GM12878 (cell line): ENCODE results near the gene MTTP. TPM values are rescaled to one million over a fixed set of nuclear protein-coding genes. Genes with fewer than 3 reads are reported as not detected.

Source experiments
- ATAC-seq: fragments of 200-7000 bp; cut with Tn5 transposase; 3 replicates; pipeline ENCODE4 v1.9.1; 2020; ENCODE audit warnings: mild to moderate bottlenecking, moderate library complexity
- BruUV-seq: library from RNA; stranded (reverse); fragments of 400-500 nt; replicated peaks from 2 replicates; lab custom pipeline; 2021; lab: Mats Ljungman, UMichigan
- CTCF ChIA-PET: fragments of 300-600 bp; sonication (Branson Sonifier 250); formaldehyde crosslinking; extraction: SDS; loops from one replicate; lab custom pipeline; 2021; ENCODE audit warnings: inconsistent platforms; lab: Yijun Ruan, JAX
- POLR2A ChIA-PET: fragments of 350-600 bp; formaldehyde crosslinking; extraction: SDS; loops from one replicate; lab custom pipeline; 2021; ENCODE audit warnings: inconsistent platforms; lab: Charles Lee
- RAD21 ChIA-PET: fragments of 300-600 bp; sonication (Branson Sonifier 250); formaldehyde crosslinking; loops from one replicate; lab custom pipeline; 2023; ENCODE audit warnings: antibody characterized with exemption; ENCODE audit not compliant: unreplicated experiment; lab: Charles Lee
- SMC1A ChIA-PET: fragments of 300-600 bp; sonication (Branson Sonifier 250); formaldehyde crosslinking; loops from one replicate; lab custom pipeline; 2023; ENCODE audit not compliant: unreplicated experiment, uncharacterized antibody; lab: Charles Lee
- DNase-seq: peaks from one replicate; pipeline ENCODE4 v3.0.0-alpha.2; 2011; ENCODE audit warnings: low read depth, low spot score
- FAIRE-seq: peaks from 3 replicates; lab custom pipeline; 2011; peaks lifted over from hg19 to GRCh38; lab: Jason Lieb, UNC
- H2AFZ ChIP-seq: 2 replicates; pipeline ENCODE4 v1.6.0; 2011; ENCODE audit warnings: low read depth, low read length, control low read depth; ENCODE audit not compliant: control insufficient read depth
- H3K27ac ChIP-seq: 2 replicates; pipeline ENCODE4 v1.5.1; 2011; ENCODE audit warnings: control low read depth; ENCODE audit not compliant: control insufficient read depth, insufficient read depth
- H3K27me3 ChIP-seq, 2 experiments: replicated peaks in 1 of 2; 2 replicates each; pipeline versions ENCODE4 v1.6.0 to v1.6.1; 2011; ENCODE audit warnings: low read length in 1 of 2; ENCODE audit not compliant: control insufficient read depth in 2 of 2, insufficient read depth in 2 of 2
- H3K36me3 ChIP-seq, 2 experiments: 2 replicates each; pipeline ENCODE4 v1.5.1; 2011; ENCODE audit warnings: low read length in 1 of 2; ENCODE audit not compliant: control insufficient read depth in 2 of 2, insufficient read depth in 2 of 2
- H3K4me1 ChIP-seq: 2 replicates; pipeline ENCODE4 v1.6.1; 2011; ENCODE audit warnings: mild to moderate bottlenecking, low read length, moderate library complexity, mixed read lengths; ENCODE audit not compliant: control insufficient read depth, insufficient read depth
- H3K4me2 ChIP-seq: 2 replicates; pipeline ENCODE4 v1.6.0; 2011; ENCODE audit warnings: control low read depth; ENCODE audit not compliant: control insufficient read depth, insufficient read depth
- H3K4me3 ChIP-seq: fragments of 200-600 bp; sonication (generic); 2 replicates; pipeline ENCODE4 v1.5.1; 2016
- H3K79me2 ChIP-seq: 2 replicates; pipeline ENCODE4 v1.6.0; 2011; ENCODE audit warnings: low read length; ENCODE audit not compliant: control insufficient read depth, insufficient read depth
- H3K9ac ChIP-seq: 2 replicates; pipeline ENCODE4 v1.8.0; 2011; ENCODE audit warnings: low read length, control low read depth, mixed read lengths; ENCODE audit not compliant: control insufficient read depth, insufficient read depth
- H3K9me3 ChIP-seq: replicated peaks from 3 replicates; pipeline ENCODE4 v1.5.1; 2011; ENCODE audit warnings: mild to moderate bottlenecking, low read length; ENCODE audit not compliant: control insufficient read depth, insufficient read depth
- H4K20me1 ChIP-seq: 2 replicates; pipeline ENCODE4 v1.6.0; 2011; ENCODE audit not compliant: control insufficient read depth, insufficient read depth
- ESRRA ChIP-seq: IDR thresholded peaks from 2 replicates; pipeline ENCODE4 v1.6.1; 2012; ENCODE audit warnings: mild to moderate bottlenecking, low read length, improper control_type of control experiment
- IRF4 ChIP-seq: IDR thresholded peaks from 2 replicates; pipeline ENCODE4 v1.6.1; 2011; ENCODE audit warnings: low read depth, low read length
- KDM1A ChIP-seq: fragments of 200-600 bp; sonication (generic); IDR thresholded peaks from 2 replicates; pipeline ENCODE4 v1.6.1; 2016; ENCODE audit warnings: borderline replicate concordance
- POLR2A ChIP-seq: IDR thresholded peaks from 2 replicates; pipeline ENCODE4 v1.6.1; 2011; ENCODE audit warnings: low read depth, mild to moderate bottlenecking, low read length
- SP1 ChIP-seq: IDR thresholded peaks from one replicate; pipeline ENCODE4 v1.6.1; 2011; ENCODE audit warnings: low read depth, low read length
- YBX1 ChIP-seq: fragments of 450-650 bp; IDR thresholded peaks from 2 replicates; pipeline ENCODE4 v1.6.1; 2016; ENCODE audit warnings: antibody characterized with exemption
- WGBS: methylation state at CpG from one replicate; pipeline ENCODE4 v1.1.6; 2016; ENCODE audit warnings: low lambda C conversion rate; ENCODE audit not compliant: insufficient replicate concordance, insufficient coverage; ENCODE audit errors: missing lambda C conversion rate; 5-methylcytosine and 5-hydroxymethylcytosine counted together
- in situ Hi-C: fragments of 300-500 bp; cut with MboI; formaldehyde crosslinking; loops from 9 replicates; pipeline ENCODE4 v1.14.3; 2018; ENCODE audit warnings: mixed read lengths
- intact Hi-C: fragments of 100-400 bp; cut with micrococcal nuclease; formaldehyde crosslinking; loops from one replicate; pipeline ENCODE4 v1.14.2; 2022; ENCODE audit not compliant: unreplicated experiment
- polyA plus RNA-seq, 11 experiments: library from polyadenylated mRNA; depleted of rRNA in 4 of 11; unstranded in 6 of 11; stranded (reverse) in 5 of 11; fragments of >200 nt; fragmentation: Nextera tagmentation in 4 of 11; fragmentation: Illumina TruSeq in 1 of 11; extraction: Ambion mirVana in 4 of 11; extraction: Trizol in 1 of 11; gene quantifications; 1 replicate in 1 of 11; 2 replicates in 10 of 11; pipeline versions ENCODE4 v1.2.1 to v1.2.3, GENCODE V29; 2011 to 2016; ENCODE audit warnings: inconsistent platforms in 2 of 11, missing spikeins in 2 of 11, low read depth in 1 of 11
- total RNA-seq, 4 experiments: library from RNA; depleted of rRNA in 3 of 4; stranded (reverse); fragments of >200 nt in 3 of 4; fragmentation: Illumina TruSeq in 1 of 4; extraction: Trizol in 1 of 4; gene quantifications; 2 replicates each; pipeline versions ENCODE4 v1.2.1 to v1.2.3, GENCODE V29; 2013 to 2021
- TF ChIP-seq, protein P1 (sequence below): IDR thresholded peaks from 2 replicates; pipeline ENCODE4 v1.6.1; 2012; ENCODE audit warnings: low read depth, low read length, improper control_type of control experiment
- TF ChIP-seq, protein P2 (sequence below): IDR thresholded peaks from 2 replicates; pipeline ENCODE4 v1.6.1; 2011; ENCODE audit warnings: low read depth, mild to moderate bottlenecking, low read length, moderate library complexity, borderline replicate concordance; ENCODE audit errors: extremely low read depth
- TF ChIP-seq, protein P3 (sequence below): fragments of 450-650 bp; IDR thresholded peaks from 2 replicates; pipeline ENCODE4 v1.6.1; 2018; ENCODE audit warnings: mild to moderate bottlenecking, low read depth, moderate library complexity; ENCODE audit not compliant: partially characterized antibody
- TF ChIP-seq, protein P4 (sequence below): IDR thresholded peaks from 2 replicates; pipeline ENCODE4 v1.6.1; 2011; ENCODE audit warnings: borderline replicate concordance, low read depth, mild to moderate bottlenecking, moderate library complexity, mixed read lengths, low read length; ENCODE audit not compliant: insufficient read depth; ENCODE audit errors: extremely low read length
- TF ChIP-seq, protein P5 (sequence below): fragments of 450-650 bp; IDR thresholded peaks from 2 replicates; pipeline ENCODE4 v1.6.1; 2017; ENCODE audit warnings: low read depth, mild to moderate bottlenecking, moderate library complexity

Gene MTTP
- total and polyA plus RNA-seq, 10 of the 15 experiments (the other 5 are each of a cell fraction or from before 2014, with no cell fraction given) = 0.08 to 2.2 (median 0.21) TPM; not detected in 1

DNA sequence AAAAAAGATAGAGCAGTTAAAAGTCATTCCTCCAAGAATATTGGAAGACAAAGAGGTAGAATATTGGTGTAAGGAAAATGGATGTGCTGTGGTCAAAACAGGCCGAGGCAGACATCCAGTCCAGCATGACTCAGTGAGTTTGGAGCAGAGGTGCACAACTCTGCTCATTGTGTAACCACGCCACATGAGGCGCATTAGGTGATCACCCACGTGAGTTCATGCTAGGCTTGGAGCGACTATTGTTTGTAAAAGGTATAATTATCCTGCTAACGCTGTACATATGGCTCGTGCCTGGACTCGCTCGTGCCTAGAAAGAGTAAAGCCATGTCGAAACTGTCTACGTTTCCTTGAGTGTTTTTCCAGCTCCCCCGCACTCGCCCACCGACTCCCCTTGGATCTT lies 59.1 kb downstream of the MTTP start:
- ChIA-PET CTCF (no interaction called here), POLR2A (no interaction called here), SMC1A (interaction anchor here (1.0 kb wide), 1 partner anchor 10 kb away, joined by 3 read pairs; no protein-coding TSS in a partner anchor), RAD21 (no interaction called here)
- no peak overlapping the region for H3K9ac ChIP-seq
- no TSS peak for BruUV-seq
- FAIRE-seq = no peak
- intact Hi-C loops (no loop called here), in situ Hi-C loops (no loop called here)
- no peaks in the 10 kb centered on the region for H3K79me2 ChIP-seq
- no peaks in the 10 kb centered on the region for H3K4me1 ChIP-seq
- 43% methylated on average over 14 of the region's 14 CpGs for WGBS
- no peaks in the 10 kb centered on the region for H3K36me3 ChIP-seq
- no peak overlapping the region for H3K4me2 ChIP-seq
- no peaks in the 10 kb centered on the region for H3K9me3 ChIP-seq
- H2AFZ ChIP-seq = no peak overlapping the region
- no peak overlapping the region for H3K27ac ChIP-seq
- no peaks in the 10 kb centered on the region; a peak in 1 of 4 replicates for H3K27me3 ChIP-seq
- no peaks in the 10 kb centered on the region for H4K20me1 ChIP-seq
- TF ChIP-seq IRF4 (no peak), ESRRA (no peak), SP1 (no peak), POLR2A (no peak), KDM1A (no peak), YBX1 (no peak)
- TF ChIP-seq, protein P1, sequence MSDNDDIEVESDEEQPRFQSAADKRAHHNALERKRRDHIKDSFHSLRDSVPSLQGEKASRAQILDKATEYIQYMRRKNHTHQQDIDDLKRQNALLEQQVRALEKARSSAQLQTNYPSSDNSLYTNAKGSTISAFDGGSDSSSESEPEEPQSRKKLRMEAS = no peak
- TF ChIP-seq, protein P2, sequence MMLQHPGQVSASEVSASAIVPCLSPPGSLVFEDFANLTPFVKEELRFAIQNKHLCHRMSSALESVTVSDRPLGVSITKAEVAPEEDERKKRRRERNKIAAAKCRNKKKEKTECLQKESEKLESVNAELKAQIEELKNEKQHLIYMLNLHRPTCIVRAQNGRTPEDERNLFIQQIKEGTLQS = no peak
- TF ChIP-seq, protein P3, sequence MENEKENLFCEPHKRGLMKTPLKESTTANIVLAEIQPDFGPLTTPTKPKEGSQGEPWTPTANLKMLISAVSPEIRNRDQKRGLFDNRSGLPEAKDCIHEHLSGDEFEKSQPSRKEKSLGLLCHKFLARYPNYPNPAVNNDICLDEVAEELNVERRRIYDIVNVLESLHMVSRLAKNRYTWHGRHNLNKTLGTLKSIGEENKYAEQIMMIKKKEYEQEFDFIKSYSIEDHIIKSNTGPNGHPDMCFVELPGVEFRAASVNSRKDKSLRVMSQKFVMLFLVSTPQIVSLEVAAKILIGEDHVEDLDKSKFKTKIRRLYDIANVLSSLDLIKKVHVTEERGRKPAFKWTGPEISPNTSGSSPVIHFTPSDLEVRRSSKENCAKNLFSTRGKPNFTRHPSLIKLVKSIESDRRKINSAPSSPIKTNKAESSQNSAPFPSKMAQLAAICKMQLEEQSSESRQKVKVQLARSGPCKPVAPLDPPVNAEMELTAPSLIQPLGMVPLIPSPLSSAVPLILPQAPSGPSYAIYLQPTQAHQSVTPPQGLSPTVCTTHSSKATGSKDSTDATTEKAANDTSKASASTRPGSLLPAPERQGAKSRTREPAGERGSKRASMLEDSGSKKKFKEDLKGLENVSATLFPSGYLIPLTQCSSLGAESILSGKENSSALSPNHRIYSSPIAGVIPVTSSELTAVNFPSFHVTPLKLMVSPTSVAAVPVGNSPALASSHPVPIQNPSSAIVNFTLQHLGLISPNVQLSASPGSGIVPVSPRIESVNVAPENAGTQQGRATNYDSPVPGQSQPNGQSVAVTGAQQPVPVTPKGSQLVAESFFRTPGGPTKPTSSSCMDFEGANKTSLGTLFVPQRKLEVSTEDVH = no peak
- TF ChIP-seq, protein P4, sequence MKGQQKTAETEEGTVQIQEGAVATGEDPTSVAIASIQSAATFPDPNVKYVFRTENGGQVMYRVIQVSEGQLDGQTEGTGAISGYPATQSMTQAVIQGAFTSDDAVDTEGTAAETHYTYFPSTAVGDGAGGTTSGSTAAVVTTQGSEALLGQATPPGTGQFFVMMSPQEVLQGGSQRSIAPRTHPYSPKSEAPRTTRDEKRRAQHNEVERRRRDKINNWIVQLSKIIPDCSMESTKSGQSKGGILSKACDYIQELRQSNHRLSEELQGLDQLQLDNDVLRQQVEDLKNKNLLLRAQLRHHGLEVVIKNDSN = no peak
- TF ChIP-seq, protein P5, sequence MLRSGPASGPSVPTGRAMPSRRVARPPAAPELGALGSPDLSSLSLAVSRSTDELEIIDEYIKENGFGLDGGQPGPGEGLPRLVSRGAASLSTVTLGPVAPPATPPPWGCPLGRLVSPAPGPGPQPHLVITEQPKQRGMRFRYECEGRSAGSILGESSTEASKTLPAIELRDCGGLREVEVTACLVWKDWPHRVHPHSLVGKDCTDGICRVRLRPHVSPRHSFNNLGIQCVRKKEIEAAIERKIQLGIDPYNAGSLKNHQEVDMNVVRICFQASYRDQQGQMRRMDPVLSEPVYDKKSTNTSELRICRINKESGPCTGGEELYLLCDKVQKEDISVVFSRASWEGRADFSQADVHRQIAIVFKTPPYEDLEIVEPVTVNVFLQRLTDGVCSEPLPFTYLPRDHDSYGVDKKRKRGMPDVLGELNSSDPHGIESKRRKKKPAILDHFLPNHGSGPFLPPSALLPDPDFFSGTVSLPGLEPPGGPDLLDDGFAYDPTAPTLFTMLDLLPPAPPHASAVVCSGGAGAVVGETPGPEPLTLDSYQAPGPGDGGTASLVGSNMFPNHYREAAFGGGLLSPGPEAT = no peak
- DNase-seq = no peak
- H3K4me3 ChIP-seq = no peak overlapping the region
- no peak for ATAC-seq
